NCI-H1694 treated with DMSO at 0.1 percent for 48 hours (cell line): ENCODE data around the gene LCN6.
"Not testable (repeated sequence)": the region's sequence is repeated elsewhere in the genome, so short reads cannot be mapped to it uniquely, and the experiment has no call there.

Experiments
- DNase-seq: peaks from one replicate; lab custom pipeline; 2025; lab: John Stamatoyannopoulos, UW

The LCN6 gene, protein sequence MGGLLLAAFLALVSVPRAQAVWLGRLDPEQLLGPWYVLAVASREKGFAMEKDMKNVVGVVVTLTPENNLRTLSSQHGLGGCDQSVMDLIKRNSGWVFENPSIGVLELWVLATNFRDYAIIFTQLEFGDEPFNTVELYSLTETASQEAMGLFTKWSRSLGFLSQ

DNA sequence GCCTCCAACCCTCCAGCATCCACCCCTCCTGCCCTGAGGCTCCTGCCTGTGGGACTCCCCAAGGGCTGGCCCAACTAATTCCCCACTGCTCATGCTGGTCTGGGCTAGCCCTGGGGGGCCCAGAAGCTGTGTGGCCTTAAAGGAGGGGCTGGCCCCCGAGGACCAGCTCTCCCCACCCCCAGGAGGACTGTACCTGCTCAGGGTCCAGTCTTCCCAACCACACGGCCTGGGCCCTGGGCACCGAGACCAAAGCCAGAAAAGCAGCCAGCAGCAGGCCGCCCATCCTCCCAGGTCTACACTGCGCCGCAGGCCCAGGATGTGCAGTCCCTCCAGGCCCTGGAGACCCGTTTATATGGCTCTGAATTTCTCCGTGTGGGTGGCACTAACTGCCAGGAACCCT is at the start of gene LCN6:
LCN6 (minus strand) TSS at position 325 of the 400 bp plus-strand sequence; CDS start at position 283, 42 bp downstream.
- DNase-seq = no peak

GRCh38 chr9:136796775-136797347 is 48.5 kb upstream of the LCN6 start:
- not testable (repeated sequence) for DNase-seq

DNA sequence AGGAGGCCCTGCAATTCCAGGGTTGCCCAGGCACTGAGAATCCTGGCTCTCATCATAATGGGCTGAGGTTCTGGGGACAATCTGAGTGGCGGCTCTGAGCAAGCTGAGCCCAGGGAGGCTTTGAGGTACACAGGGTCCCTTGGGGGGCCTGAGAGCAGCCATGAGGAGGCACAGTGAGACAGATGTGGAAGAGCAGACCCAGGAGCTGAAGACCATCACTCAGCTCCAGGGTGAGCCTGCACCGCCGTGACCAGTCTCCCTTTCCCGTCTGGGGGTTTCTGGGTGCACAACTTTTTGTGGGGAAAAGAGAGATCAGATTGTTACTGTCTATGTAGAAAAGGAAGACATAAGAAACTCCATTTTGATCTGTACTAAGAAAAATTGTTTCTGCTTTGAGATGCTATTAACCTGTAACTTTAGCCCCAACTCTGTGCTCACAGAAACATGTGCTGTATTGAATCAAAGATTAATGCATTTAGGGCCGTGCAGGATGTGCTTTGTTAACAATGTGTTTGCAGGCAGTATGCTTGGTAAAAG is 48.0 kb upstream of the LCN6 start, which contains the start of gene CCDC183:
CCDC183 (plus strand) TSS at position 101 of the 537 bp plus-strand sequence; CDS start at position 161, 60 bp downstream.
- DNase-seq = no peak

DNA sequence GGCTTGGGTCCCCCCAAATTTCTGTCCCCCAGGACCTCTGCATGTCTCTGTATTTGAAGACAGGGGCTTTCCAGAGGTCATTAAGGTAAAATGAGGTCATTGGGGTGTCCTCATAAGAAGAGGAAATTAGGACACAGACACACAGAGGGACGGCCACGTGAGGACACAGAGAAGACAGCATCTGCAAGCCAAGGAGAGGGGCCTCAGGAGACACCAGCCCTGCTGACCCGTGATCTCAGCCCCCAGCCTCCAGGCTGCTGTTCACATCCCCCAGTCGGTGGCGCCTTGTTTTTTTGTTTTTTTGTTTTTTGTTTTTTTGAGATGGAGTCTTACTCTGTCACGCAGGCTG is 46.6 kb upstream of the LCN6 start:
- no peak for DNase-seq

- no peak for DNase-seq
Measured at GRCh38 chr9:136794281-136794999, 46.1 kb upstream of the LCN6 start.

- no peak for DNase-seq
Measured at GRCh38 chr9:136793086-136793946, 45.0 kb upstream of the LCN6 start.

DNA sequence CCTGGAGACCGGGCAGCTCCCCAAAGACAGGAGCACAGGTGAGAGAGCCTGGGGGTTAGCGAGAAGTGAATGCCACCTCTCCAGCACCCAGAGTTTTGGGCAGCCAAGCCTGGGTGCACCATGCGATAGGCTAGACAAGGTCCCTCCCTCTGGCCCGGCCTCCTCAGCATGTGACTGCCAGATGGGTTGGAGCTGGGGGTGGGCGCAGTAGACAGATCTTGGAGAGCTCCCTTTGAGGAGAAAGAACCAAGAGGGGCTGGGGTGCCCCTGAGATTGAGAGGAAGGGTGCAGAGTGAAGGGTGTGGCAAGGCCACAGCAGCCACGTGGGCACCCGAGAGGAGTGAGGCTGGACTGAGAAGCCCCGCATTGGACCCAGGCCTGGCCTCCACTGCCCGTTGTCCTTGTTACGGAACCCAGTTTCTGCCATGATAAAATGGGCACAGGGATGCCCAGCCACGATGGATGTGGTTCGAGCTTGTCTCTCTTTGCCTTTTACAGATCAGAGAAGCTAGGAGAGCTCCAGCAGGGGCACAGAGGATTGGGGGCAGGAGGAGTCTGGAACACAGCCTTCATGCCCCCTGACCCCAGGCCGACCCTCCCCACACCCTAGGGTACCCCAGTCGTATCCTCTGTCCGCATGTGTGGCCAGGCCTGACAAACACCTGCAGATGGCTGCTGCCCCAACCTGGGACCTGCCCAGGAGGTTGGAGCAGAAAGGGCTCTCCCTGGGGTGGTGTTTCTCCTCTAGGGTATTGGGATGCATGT is 44.2 kb upstream of the LCN6 start:
- no peak for DNase-seq

DNA sequence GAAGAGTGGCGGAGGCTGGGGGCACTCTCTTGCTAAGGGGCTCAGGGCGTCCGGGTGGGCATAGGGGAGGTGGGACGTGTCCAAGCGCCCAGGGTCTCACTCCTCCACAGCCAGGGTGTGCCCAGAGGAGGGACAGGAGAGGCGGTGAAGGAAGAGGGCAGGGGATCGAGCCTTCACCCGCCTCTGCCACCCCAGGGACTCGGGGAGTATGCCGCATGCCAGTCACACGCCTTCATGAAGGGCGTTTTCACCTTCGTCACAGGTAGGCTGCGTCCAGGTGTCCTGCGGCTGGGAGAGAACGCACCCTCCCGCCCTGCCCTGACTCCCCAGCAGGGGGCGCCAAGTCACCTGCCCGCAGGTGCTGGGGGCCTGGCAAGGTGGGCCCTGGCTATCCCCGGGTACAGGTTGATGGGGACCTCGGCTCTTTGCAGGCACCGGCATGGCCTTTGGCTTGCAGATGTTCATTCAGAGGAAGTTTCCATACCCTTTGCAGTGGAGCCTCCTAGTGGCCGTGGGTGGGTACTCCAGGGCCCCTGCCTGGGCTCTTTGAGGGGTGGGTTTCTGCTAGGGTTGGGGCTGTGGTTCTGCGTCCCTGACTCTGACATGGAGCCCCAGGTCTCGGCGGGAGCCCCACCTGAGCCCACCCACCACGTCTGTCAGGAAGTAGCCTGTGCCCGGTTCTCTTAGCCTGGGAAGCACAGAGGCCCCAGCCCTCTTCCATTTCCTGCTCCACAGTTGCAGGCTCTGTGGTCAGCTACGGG is 43.4 kb upstream of the LCN6 start:
- DNase-seq = peak; percentile 14

DNA sequence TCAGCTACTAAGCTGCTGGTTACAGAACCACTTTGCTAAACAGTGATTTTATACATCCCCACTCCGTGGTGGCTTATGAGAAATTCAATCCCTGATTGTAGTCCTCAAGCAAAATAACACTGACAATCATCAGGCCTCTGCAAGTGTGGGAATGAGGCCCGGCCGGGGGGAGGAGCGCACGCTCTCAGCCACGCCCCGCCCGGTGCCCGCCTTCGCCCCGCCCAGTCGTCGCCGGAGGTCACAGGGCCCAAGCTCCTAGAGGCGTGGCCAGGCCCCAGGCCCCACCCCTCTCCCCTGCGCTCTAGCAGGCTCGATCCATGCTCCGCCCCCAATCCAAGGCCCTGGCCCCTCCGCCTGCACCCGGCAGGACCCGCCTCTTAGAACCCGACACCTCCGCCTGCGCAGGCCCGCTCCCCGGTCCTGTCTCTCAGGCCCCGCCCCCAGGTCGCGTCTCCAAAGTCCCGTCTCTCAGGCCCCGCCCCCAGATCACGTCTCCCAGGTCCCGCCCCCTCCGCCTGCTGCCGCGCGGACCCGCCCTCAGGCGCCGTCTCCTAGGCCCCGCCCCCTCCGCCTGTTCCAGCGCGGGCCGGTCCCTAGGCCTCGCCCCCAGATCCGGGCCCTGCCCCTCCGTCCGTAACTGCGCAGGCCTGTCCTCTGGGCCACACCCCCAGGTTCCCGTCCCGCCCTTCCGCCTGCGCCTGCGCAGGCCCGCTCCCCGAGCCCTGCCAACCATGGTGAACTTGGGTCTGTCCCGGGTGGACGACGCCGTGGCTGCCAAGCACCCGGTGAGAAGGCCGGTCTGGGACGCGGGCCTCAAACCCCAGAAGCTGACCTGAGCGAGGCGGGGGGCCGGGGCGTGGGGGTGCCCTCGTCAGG is 42.6 kb upstream of the LCN6 start, which contains the start of gene TMEM141:
TMEM141 (plus strand) TSS at position 705 of the 876 bp plus-strand sequence; CDS start at position 732, 27 bp downstream.
- peak; percentile 96 for DNase-seq

DNA sequence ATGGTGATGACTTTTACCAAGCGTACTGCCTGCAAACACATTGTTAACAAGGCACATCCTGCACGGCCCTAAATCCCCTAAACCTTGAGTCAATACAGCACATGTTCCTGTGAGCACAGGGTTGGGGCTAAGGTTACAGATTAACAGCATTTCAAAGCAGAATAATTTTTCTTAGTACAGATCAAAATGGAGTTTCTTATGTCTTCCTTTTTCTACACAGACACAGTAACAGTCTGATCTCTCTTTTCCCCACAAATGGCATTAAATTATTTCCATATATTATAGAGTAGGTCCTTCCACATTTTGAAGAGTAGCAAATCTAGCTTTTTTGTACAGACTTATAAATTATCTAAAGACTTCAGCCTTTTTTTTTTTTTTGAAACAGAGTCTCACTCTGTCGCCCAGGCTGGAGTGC is 41.2 kb upstream of the LCN6 start:
- DNase-seq = no peak

DNA sequence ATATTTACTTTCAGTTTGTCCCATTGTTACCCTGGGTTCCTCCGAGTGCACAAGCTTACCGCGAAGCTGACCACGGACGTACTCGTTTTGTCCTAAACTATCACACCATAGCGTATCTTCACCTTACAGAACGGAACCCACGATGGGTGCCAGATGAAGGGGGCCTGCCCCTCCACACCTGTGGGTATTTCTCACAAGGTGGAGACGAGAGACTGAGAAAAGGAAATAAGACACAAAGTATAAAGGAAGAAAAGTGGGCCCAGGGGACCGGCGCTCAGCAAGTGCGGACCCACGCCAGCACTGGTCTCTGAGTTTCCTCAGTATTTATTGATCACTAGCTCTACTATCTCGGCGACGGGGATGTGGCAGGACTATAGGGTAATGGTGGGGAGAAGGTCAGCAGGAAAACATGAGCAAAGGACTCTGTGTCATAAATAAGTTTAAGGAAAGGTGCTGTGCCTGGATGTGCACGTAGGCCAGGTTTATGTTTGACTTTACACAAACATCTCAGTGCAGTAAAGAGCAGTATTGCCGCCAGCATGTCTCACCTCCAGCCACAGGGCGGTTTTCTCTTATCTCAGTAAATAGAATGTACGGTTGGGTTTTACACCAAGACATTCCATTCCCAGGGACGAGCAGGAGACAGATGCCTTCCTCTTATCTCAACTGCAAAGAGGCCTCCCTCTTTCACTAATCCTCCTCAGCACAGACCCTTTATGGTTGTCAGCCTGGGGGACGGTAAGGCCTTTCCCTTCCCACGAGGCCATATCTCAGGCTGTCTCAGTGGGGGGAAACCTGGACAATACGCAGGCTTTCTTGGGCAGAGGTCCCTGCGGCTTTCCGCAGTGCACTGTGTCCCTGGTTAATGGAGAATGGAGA is 40.6 kb upstream of the LCN6 start:
- DNase-seq = not testable (repeated sequence)

- peak; percentile 37 for DNase-seq
Measured at GRCh38 chr9:136787690-136788400, 39.5 kb upstream of the LCN6 start.

DNA sequence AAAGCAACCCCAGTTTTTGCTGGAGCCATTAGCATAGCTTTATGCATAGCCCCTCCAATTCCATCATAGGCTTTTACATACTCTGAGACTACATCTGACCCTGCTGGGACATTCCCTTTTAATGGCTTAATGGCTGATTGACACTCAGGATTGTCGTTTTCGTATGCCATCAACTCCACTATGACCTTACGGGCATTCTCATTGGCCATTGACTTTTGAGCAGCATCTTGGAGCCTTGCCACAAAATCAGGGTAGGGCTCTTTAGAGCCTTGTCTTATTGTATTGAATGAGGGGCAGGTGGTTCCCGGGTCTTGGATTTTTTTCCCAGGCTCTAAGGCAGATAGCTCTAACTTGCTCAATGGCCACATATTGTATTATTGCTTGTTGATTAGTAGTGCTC is 38.7 kb upstream of the LCN6 start:
- DNase-seq = not testable (repeated sequence)

DNA sequence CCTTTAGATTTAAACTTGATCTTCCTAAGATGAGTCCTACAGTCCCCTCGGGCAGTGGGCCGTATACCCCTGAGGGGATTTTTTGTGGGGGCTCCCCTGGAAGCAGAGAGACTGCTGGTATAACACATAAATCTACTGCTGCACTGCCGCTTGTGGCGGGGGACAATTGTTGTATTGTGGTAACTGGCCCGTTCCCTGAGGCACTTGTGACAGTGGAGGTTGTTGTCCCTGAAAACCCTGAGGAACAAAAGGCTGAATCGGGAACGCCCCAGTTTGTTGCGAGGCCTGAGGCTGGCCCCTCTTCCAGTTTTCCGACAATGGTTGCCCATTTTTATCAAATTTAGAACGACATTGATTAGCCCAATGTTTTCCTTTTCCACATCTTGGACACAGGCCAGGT is 38.1 kb upstream of the LCN6 start:
- DNase-seq = no peak

GRCh38 chr9:136785565-136786355 is 37.4 kb upstream of the LCN6 start:
- not testable (repeated sequence) for DNase-seq

GRCh38 chr9:136784997-136785361 is 36.7 kb upstream of the LCN6 start:
- DNase-seq = no peak
